Amniotic epithelial cell (primary cell): Measurements from ENCODE around the gene MYO9B.
"Not testable (repeated sequence)": the region's sequence is repeated elsewhere in the genome, so short reads cannot be mapped to it uniquely, and the experiment has no call there.

Experiments used
- DNase-seq: peaks from one replicate; pipeline ENCODE4 v3.0.0-alpha.2; 2010; ENCODE audit warnings: low read depth

The MYO9B gene

GRCh38 chr19:17183271-17183761 is 107.7 kb downstream of the MYO9B start:
- DNase-seq = no peak

GRCh38 chr19:17183858-17184321 is 108.3 kb downstream of the MYO9B start:
- peak; percentile 8 for DNase-seq

- peak; percentile 14 for DNase-seq
Observed at GRCh38 chr19:17184371-17184841, 108.8 kb downstream of the MYO9B start.

- no peak for DNase-seq
Observed at GRCh38 chr19:17185590-17185989, 110.0 kb downstream of the MYO9B start.

GRCh38 chr19:17191736-17192135 is 116.2 kb downstream of the MYO9B start:
- DNase-seq = not testable (repeated sequence)

- no peak for DNase-seq
Observed at GRCh38 chr19:17192751-17193150, 117.2 kb downstream of the MYO9B start.

GRCh38 chr19:17194608-17195007 is 119.0 kb downstream of the MYO9B start:
- DNase-seq = no peak

GRCh38 chr19:17195106-17195505 is 119.5 kb downstream of the MYO9B start:
- DNase-seq = no peak

- no peak for DNase-seq
Observed at GRCh38 chr19:17196610-17197009, 121.0 kb downstream of the MYO9B start.

GRCh38 chr19:17197666-17198065 is 122.1 kb downstream of the MYO9B start:
- DNase-seq = no peak

GRCh38 chr19:17200408-17201079 is 125.0 kb downstream of the MYO9B start:
- no peak for DNase-seq

GRCh38 chr19:17202249-17202648 is 126.7 kb downstream of the MYO9B start:
- DNase-seq = no peak

- DNase-seq = no peak
Observed at GRCh38 chr19:17202713-17203112, 127.1 kb downstream of the MYO9B start.

GRCh38 chr19:17205237-17206140 is 129.9 kb downstream of the MYO9B start:
- DNase-seq = peak; percentile 56

- no peak for DNase-seq
Observed at GRCh38 chr19:17206736-17207581, 131.4 kb downstream of the MYO9B start.

GRCh38 chr19:17209126-17210036 is 133.8 kb downstream of the MYO9B start:
- DNase-seq = peak; percentile 53

- DNase-seq = no peak
Observed at GRCh38 chr19:17210296-17210695, 134.7 kb downstream of the MYO9B start.

GRCh38 chr19:17211547-17212446 is 136.2 kb downstream of the MYO9B start:
- DNase-seq = no peak

GRCh38 chr19:17213334-17213733 is 137.8 kb downstream of the MYO9B start:
- no peak for DNase-seq
